CD4-positive, alpha-beta T cell treated with Interleukin-15 for 4 hours (primary cell): ENCODE measurements around the gene SLIT3.
"Not testable (repeated sequence)": the region's sequence is repeated elsewhere in the genome, so short reads cannot be mapped to it uniquely, and the experiment has no call there.

Experiments used
- DNase-seq: peaks from one replicate; pipeline ENCODE4 v3.0.0-alpha.2; 2020; ENCODE audit warnings: low spot score

Gene SLIT3

DNA sequence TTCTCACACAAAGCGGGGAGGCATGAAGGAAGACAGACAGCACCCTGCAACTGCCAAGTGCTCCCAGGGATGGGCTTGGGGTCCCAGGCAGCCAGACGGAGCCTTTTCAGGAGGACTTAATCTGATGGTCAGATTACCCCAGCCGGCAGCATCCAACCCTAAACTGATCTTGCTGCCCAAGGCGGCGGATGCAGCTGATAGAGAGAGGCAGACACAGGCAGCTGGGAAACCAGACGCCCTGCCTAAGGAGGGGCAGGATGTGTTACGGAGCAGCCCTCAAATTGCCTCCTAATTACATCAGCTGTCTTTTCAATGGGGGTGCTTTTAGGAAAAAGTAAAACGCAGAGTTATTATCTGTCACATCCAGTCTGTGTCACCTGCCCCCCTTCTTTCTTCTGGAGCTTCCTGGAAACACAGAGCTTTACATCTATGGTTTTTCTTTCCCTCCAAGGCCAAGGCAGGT lies 530.9 kb downstream of the SLIT3 start:
- no peak for DNase-seq

DNA sequence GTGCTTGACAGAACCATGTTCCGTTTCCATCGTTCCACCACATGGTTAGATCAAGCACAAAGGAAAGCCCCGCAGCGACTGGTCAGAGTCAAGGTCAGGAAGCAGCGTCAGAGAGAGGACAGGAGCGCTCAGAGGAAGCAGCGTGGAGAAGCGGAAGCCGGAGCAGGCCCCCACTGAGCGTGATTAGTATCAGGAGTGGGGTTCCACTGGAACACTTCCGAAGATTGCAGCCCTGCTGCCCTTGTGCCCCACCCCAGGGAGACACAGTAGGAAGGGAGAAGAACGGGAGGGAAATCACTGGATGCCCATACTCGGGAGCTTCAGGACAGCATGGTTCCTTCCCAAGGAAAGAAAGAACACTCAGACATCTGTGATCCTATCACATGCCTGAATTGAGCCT lies 532.8 kb downstream of the SLIT3 start:
- no peak for DNase-seq

DNA sequence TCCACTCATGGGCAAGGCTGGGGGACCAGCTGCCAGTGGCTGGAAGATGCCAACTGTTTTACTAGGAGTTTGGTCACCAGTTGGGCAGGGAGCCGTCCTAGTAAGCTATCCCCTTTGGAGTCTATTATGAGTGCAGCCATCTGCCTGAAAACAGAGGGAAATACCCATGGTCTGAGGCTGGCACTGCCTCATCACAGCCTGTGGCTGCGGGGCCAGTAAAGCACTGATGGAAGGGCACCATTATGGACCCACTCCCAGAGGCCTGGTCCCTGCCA lies 534.6 kb downstream of the SLIT3 start:
- DNase-seq: no peak

DNA sequence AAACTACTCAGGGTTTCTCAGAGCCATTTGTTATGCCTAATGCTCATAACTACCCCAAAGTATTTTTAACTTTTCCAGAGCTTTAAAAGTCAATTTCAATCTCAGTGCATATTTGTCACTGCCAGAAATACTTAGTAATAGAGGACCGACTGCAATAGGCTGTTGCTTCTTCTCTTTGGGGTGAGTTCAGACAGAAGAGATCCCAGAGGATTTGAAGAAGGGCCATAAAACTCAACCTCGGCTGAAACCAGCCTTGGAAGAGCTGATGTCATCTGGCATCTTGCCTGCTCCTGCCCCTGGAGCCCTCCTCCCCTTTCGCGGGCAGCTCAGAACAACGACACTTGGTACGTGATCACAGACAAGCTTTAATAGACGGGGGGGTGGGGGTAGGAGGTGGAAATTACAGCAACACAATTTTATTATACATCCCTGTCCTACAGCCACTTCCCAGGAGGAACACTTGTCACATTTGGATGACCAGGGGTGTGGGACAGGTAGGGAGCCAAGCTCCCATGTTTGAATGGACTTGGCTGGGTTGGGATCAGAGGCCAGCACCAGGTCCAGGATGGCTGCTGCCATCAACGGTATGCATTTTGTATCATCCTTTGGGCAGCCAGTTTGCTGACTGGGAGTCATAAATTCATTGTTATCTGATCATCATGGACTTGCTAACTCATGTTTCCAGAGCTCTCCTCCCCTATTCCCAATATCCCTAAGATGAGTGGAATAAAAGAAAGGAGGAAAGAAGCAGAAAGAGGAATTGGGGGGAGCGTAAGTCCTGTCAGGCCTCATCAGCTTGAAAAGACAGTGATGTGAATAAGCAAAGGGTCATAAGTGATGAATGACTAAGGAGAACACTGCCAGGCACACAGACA lies 535.2 kb downstream of the SLIT3 start:
- DNase-seq: no peak

DNA sequence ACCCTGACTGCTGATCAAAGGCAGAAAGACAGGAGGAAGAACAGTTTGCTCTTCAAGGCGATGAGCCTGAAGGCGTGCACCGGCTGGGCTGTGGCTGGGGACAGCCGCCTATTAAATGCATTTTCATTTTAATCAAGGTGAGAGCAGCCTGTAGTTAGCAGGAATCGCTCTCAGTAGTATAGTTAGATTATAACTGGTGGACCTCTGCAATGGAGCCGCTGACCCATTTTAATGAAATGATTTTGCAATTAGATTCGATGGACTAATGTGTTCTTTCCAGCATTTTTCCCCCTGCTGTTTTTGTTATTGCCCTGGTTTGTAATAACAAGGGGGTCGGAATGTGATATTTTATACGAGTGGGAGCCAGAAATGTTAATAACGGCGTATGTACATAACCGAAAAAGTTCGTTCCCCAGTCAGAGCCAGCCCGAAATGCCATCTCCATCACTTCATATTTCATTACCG lies 535.8 kb downstream of the SLIT3 start:
- DNase-seq: no peak

DNA sequence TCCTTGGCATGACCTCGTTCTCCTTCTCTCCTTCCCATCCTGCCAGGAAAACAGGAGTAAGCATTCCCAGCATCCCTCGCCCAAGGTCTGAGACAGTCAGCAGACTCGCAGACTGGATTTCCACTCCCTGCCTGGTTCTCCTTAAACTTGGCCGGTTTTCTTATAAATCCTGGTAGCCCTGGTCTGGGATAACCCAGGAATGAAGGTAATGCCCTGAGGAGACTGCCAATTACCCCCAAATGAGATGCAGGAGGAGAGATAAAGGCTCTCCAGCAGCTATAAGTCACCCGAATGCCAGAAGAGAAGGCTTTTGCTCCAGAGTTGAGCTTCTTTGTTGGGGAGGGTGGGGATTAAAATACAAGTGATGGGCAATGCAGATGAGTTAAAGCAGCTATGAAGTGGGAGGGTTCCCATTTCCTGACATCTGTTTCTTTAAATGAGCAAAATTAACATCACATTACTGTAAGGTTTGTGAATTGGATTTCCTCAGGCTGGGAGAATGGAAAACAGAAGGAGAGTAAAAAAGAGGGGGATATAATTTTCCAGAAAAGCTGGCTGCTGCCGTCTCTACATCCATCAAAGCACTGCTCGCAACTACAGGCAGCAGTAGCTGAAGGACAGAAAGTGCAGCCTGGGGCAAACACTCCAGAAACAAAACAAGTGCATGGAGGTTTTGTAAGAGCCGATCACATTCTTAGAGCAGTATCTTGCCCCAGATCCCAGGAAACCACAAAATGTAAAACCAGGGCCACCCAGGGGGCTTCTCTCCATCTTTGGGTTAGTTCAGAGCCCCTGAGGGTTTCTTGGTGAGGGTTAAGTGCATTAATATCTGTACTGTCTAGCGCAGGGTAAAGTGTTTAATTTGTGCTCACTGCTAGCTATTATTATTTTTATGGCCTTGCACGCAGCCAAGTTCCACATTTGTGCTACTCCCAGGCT lies 544.2 kb downstream of the SLIT3 start:
- DNase-seq: no peak

DNA sequence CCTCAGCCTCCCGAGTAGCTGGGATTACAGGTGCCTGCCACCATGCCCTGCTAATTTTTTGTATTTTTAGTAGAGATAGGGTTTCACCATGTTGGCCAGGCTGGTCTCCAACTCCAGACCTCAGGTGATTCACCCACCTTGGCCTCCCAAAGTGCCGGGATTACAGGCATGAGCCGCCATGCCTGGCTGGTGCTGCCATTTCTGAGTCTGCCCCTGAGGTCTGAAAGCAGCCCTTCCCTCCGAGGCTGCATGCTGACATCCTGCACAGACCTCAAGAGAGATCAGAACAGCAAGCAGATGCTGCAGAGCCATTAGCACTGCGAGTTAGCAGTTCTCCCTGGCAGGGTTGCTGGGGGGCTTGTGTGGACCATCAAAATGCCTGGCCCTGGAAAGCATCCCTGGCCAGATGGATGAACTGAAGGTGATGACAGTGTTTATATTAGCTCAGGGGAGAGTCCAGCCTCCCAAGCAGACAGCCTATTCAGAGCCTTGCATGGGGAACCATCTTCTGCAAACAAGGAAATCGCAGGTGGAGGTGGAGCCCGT lies 545.3 kb downstream of the SLIT3 start:
- no peak for DNase-seq

DNA sequence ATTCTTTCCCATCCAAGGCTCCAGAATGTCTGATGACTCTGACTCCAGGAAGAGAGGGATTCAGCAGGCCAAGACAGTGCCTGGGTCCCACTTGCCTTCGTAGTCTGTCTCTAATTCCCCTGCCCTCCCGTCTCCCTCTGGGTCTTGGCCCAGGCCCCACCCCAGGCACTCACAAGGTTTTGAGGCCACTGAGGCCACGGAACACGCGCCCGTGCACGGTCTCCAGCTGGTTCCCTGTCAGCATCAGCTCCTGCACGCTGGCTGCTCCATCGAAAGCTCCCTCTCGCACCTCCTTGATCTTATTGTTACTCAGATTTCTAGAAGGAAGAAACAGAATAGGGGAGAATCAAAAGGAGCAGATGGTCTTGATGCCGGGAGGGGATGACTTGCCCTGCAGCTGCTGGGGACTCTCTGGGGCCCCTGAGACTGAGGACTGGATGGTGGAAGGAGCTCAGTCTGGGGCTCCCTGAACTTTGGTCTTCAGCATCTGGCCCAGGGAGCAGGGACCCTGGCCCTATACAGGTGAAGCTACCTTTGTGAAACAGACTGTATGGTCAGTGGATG lies 547.2 kb downstream of the SLIT3 start:
- no peak for DNase-seq

DNA sequence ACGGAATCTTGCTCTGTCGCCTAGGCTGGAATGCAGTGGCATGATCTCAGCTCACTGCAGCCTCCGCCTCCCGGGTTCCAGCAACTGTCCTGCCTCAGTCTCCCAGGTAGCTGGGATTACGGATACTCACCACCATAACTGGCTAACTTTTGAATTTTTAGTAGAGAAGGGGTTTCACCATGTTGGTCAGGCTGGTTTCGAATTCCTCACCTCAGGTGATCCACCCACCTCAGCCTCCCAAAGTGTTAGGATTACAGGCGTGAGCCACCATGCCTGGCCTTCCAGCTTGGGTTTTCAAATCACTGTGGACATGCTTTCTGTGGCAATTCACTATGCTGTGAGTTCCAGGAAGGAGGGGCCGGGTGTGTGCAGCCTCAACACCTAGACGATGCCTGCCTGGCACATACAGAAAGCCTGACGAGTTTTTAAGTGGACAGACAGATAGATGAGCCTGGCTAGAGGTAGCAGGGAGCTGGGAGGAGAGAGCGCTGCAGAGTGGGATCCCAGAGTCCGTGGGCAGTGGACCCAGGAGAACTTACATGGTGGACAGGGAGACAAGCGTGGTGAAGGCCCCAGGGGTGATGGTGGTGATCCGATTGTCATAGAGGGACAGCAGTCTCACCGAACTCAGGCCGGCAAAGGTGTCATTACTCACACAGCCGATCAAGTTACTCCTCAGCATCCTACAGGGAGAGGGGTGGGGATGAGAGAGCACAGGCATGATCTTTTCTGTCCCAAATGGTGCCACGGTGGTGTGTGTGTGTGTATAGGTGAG lies 548.3 kb downstream of the SLIT3 start:
- DNase-seq: no peak

DNA sequence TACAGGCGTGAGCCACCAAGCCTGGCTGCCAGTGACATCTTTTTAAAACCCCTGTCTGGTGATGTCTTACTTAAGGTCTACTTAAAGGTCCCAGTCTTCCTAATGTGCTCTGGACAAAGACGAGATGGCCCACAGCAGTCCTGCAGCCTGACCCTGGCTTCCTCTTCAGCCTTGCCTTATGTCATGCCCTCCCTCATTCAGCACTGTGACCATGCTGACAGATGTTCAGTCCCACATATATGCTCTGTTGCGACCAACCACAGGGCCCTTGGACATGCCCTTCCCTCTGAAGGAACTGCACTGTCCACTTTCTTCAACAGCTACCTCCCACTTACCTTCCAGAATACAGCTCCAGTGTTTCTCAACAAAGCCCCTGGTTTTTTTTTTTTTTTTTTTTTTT lies 548.9 kb downstream of the SLIT3 start:
- no peak for DNase-seq

DNA sequence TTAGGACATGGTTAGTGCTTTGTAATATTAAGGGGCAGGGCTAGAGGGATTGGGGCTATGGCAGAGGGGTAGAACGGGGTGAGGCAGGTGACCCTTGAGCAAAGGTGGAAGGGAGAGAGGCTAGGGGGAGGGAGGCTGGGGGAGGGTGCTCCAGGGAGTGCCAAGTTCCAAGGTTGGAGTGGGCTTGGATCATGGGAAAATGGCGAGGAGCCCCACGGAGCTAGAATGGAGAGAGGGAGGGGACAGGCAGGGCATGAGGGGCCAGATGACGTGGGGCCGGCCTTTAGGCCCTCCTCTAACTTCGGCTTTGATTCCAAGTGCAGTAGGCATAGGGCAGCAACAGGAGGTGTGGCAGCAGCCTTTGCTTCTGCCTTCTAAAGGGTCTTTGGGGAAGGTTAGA lies 550.0 kb downstream of the SLIT3 start:
- no peak for DNase-seq

DNA sequence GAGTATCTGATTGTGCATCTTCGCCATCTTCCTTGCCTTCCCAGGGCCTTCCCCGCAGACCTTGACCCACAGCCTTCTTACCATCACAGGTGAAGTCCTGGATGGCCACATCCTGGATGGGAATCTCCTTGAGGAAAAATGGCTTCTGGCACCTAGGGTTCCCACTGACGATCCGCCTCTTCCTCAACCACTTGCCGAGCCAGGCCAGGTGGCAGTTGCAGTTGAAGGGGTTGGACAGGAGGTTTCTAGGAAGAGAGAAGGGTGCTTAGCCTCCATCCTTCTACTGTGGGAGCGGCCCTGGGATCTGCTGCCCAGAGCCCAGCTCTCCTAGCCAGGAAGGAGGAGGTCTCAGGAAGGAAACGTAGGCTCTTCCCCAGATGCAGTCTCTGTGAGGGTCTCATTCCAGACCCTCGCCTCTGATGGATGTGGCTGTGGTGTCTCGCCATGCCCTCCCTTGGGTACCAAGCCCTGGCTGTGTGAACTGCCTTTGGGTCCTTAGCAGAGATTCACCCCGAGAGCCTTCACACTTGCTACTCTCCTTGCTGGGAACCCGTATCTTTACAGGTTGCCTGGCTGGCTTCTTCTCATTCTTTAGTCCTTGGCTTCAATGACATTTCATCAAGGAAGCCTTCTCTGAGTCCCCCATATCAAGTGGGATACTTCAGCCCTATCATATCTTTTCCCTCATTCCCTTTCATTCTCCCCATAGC lies 551.4 kb downstream of the SLIT3 start:
- DNase-seq: no peak

DNA sequence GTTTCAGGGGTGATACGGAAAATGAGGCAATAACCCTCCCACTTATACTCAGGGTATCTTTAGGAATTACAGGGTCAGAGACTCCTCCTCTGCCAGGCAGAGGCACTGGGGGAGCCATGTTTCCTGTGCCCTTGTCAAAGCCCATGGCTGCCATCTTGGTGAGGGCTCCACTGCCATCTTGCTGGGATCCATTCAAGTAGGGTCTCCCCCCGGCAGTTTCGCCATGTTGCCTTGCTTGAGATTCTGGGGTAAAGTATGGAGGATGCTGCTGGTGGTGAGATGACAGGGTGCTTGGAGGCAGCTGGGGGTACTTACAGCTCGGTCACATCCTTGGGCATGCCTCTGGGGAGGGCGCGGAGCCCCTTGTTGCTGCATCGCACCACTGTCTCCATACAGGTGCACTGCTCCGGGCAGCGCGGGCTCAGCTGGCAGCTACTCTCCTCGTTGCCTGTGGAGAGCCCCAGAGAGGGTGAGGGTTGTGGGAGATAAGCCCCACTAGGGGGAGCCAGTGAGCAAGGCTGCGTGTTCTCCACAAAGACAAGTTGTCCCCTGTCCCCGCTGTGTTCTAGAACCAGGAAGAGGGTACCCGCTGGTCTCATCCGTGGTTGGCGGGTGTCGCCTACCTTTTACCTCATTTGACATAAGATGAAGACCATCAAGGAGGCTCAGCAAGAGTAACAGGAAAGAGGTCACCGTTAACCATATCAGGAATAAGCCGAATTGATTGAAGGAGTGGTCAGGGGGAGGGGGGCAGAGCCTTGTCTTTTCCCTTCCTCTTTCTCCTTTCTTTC lies 552.8 kb downstream of the SLIT3 start:
- peak; percentile 32 for DNase-seq

DNA sequence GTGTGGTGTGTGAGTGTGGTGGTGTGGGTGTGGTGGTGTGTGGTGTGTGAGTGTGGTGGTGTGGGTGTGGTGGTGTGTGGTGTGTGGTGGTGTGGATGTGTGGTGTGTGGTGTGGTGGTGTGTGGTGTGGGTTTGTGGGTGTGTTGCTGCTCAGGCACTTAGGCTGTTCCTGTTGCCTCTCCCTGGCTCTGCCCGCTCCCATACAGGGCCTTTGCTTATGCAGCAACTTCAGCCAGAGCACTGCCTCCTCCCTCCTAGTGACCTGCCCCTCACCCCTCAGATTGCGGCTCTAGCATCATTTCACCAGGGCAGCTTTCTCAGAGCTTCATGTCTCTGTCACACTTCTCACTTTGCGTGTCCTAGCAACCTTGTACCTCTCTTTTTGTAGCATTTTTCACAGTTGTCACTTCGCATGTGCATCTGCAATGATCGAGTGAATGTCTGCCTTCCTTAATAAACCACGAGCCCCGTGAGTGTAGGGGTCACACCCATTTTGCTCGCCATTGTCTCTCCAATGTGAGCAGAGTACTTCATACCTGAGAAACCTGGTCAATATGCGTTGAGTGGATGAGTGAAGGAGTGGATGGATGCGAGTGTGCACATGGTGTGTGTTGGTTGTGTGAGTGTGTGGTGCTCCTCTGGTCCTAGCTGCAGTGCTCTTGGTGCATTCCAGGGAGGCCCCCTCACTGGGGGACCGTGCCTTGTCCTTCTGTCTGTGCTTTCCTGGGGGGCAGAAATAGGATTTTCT lies 553.9 kb downstream of the SLIT3 start:
- DNase-seq: no peak

DNA sequence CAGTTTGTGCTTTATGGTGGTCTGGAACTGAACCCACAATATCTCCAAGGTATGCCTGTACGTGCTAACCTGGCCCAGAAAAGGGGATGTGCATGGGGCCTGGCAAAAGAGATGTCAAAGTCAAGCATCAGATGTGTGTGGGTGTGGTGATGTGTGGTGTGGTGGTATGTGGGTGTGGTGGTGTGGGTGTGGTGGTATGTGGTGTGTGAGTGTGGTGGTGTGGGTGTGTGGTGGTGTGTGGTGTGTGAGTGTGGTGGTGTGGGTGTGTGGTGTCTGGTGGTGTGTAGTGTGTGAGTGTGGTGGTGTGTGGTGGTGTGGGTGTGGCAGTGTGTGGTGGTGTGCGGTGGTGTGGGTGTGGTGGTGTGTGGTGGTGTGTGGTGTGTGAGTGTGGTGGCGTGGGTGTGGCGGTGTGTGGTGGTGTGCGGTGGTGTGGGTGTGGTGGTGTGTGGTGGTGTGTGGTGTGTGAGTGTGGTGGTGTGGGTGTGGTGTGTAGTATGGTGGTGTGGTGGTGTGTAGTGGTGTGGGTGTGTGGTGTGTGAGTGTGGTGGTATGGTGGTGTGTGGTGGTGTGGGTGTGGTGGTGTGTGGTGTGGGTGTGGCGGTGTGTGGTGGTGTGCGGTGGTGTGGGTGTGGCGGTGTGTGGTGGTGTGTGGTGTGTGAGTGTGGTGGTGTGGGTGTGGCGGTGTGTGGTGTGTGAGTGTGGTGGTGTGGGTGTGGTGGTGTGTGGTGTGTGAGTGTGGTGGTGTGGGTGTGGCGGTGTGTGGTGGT lies 554.6 kb downstream of the SLIT3 start:
- not testable (repeated sequence) for DNase-seq

DNA sequence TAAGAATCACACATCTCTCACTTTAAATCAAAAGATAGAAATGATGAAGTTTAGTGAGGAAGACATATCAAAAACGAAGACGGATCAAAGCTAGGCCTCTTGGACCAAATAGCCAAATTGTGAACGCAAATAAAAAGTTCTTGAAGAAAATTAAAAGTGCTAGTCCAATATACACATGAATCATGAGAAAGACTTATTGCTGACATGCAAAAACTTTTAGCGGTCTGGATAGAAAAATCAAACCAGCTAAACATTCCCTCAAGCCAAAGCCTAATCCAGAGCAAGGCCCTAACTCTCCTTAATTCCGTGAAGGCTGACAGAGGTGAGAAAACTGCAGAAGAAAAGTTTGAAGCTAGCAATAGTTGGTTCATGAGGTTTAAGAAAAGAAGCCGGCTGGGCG lies 557.3 kb downstream of the SLIT3 start:
- DNase-seq: no peak

DNA sequence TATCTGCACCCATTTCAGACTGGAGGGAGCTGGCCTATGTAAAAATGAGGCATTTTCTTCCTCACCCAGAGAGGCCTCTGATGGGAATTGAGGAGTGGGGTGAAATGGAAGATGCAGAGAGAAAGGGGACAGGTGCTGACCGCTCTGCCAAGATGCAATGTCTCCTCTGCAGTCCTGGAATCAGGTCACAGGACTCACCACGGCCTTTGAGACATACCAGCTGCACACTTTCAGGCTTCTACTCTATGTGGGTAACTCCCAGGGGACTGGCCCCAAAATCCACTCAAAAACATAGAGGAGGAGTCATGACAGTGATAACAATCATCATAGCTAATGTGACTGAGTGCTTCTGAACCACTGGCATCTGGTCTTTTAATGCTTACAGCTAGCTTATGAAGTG lies 558.6 kb downstream of the SLIT3 start:
- DNase-seq: not testable (repeated sequence)

DNA sequence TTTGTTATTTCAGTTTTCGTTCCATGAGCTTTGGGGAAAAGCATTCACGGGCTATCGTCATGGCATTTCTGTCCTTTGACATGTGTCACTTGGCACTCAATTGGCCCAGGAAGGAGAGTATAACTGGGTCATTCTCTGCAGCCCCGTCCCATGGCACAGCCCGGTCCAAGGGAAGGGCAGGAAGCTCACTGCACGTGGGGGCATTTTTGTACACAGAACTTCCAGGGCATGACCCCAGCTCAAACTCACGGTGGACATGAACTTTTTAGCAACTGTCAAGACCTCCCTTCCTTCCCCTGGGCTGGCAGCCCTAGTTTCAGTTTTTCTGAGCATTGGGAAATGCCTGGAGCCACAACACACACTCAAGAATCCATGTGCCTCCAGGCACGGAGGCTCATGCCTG lies 560.1 kb downstream of the SLIT3 start:
- DNase-seq: no peak
